ENCODE data around the gene RBM44.

RBM44 gene

DNA sequence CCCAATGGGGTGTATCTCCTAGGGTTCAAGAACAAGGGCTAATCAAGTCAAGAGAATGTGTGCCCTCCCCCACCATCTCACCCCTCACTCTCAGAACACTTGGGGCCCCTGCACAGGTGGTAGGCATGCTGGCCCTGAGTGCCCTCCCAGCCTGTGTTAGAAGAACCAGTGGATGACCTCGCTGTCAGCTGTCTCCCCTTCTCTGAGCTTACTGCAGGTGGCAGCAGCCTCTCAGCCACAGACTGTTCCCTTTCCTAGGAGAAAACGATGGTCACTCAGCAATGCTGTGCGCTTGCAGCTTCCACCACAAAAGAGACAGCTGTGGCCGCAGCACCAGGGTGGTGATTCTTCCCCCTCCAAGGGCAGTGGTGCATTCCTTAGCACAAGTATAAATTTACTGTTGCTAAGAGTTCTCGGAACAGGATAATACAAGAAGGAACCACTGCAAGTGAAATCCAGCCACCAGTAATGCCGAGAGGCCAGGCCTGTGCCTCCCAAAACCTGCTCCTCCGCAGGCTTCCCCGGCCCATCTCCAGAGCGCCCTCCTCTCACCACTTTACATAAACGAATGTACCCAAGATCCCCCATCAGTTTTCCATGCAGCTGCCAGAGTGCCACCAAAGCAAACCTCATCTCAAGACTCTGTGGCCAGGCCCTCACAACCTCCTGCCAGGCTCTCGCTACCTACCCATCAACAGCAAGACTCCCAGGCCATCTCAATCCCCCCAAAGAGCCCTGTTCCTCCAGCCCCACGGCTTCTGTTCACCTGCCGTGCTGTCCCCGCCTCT, 59.9 kb downstream of the RBM44 start:
- TF ChIP-seq, protein P1, sequence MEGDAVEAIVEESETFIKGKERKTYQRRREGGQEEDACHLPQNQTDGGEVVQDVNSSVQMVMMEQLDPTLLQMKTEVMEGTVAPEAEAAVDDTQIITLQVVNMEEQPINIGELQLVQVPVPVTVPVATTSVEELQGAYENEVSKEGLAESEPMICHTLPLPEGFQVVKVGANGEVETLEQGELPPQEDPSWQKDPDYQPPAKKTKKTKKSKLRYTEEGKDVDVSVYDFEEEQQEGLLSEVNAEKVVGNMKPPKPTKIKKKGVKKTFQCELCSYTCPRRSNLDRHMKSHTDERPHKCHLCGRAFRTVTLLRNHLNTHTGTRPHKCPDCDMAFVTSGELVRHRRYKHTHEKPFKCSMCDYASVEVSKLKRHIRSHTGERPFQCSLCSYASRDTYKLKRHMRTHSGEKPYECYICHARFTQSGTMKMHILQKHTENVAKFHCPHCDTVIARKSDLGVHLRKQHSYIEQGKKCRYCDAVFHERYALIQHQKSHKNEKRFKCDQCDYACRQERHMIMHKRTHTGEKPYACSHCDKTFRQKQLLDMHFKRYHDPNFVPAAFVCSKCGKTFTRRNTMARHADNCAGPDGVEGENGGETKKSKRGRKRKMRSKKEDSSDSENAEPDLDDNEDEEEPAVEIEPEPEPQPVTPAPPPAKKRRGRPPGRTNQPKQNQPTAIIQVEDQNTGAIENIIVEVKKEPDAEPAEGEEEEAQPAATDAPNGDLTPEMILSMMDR (IDR thresholded peaks at IDR 0.05): peak; percentile 71
- no peak for DNase-seq (ENCODE audit: low spot score)
- H3K27ac ChIP-seq: peak overlapping the region; percentile 69 to 98
- peak overlapping the region; percentile 84 for H3K4me3 ChIP-seq

DNA sequence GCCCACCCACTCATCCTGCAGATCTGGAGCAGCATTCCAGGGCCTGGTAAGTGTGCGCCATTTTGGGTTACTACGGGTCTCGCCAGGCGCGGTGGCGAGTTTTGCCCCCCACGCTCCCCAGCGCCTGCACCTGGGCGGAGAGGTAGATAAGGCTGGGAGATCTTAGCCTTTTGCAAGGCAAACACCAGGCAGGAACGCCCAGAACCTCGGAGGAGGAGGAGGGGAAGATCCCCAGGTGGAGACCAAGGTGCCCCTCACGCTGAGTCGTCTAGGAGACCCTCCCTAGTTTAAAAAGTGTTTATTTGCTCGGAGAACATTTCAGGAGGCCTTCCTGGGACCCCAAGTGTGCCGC, 60.5 kb downstream of the RBM44 start:
- peak overlapping the region; percentile 84 for H3K4me3 ChIP-seq
- DNase-seq (ENCODE audit: low spot score): no peak
- H3K27ac ChIP-seq: peak overlapping the region; percentile 69 to 98
- TF ChIP-seq, protein P1 (IDR thresholded peaks at IDR 0.05): no peak

GRCh38 chr2:237859533-237860272, 61.1 kb downstream of the RBM44 start, which contains the start of gene RAMP1:
Gene RAMP1 (plus strand): TSS chr2:237859623. CDS start chr2:237859676, 53 bp downstream.
- peak within 1 kb of the TSS; percentile 69 to 98 for H3K27ac ChIP-seq
- DNase-seq (ENCODE audit: low spot score): no peak
- H3K4me3 ChIP-seq: peak within 1 kb of the TSS; percentile 84
- TF ChIP-seq, protein P1 (IDR thresholded peaks at IDR 0.05): no peak

DNA sequence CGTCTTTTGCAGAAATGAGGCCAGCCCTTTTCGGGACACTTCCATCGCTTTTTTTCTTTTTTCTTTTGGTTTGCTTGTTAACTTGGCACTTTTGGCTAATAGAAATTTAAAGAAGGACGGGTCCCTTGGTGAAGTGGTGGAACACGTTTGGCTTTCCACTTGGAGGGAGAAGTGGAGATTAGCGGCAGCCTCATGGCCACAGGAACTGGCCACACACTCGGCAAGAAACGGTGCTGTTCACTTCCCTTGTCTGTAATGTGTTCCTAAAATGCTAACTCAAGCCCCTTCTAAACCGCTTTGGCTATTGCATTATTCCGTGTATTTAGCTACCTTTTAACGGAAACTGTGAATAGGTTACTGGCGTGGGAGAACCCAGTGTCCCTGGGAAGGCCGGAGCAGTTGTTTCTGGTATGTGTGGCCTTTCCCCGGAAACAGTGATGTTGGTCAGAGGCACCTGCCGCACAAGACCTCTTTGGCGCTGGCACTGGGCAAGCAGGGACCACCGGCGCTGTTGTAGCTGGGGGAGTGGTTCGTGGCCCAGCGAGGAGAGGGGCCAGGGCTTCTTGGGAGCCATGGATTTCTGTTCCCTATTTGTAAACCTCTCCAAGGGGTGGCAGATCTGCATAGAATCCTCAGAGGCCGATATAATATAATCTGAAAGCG, 61.8 kb downstream of the RBM44 start:
- DNase-seq (ENCODE audit: low spot score): no peak
- peak overlapping the region; percentile 69 to 98 for H3K27ac ChIP-seq
- TF ChIP-seq, protein P1 (IDR thresholded peaks at IDR 0.05): no peak
- H3K4me3 ChIP-seq: peak overlapping the region; percentile 84

DNA sequence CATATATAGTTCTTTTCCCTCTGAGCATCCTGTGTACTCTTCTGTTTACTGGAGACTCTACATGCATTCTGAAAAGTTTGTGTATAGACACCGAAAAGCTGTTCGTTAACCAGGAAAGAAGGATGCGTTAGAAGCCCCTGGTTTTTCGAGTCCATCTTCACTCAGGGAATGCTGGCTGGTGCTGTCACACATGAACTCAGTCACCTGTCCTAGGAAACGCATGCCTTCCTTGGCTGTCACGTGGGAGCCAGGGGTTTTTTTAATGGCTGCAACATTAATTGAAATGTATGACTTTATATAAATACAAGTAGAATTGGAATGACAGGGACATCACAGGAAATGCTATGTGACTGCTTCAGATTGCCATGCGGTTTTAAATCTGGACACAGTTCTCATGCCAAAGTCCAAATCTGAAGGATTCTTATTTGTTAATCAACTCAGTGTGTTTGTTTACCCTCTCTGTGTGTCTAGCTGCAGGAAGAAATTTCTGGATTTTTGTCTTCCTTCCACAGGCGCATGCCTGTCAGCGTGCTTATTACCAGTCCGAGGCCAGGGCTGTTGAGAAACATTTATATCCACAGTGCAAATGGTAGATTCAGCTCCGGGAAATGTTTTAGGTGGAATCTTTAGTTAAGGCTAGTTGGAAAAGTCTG, 63.4 kb downstream of the RBM44 start:
- TF ChIP-seq, protein P1 (IDR thresholded peaks at IDR 0.05): no peak
- peak overlapping the region; percentile 69 to 98 for H3K27ac ChIP-seq
- no peak for DNase-seq (ENCODE audit: low spot score)
- H3K4me3 ChIP-seq: peak overlapping the region; percentile 84

- Histone ChIP-seq H3K27ac (peak overlapping the region; percentile 69 to 98), H3K4me3 (peak overlapping the region; percentile 84)
- TF ChIP-seq, protein P1 (IDR thresholded peaks at IDR 0.05): no peak
- DNase-seq (ENCODE audit: low spot score): peak; percentile 70
Observed at GRCh38 chr2:237862528-237862895, 63.9 kb downstream of the RBM44 start.
